ENCODE measurements around the gene GLRX2.
"Not testable (repeated sequence)": the region's sequence is repeated elsewhere in the genome, so short reads cannot be mapped to it uniquely, and the experiment has no call there.

Gene GLRX2

GRCh38 chr1:193066606-193067005, 38.6 kb downstream of the GLRX2 start:
- no peak for DNase-seq (ENCODE audit: low read depth in 2 of 2)

DNA sequence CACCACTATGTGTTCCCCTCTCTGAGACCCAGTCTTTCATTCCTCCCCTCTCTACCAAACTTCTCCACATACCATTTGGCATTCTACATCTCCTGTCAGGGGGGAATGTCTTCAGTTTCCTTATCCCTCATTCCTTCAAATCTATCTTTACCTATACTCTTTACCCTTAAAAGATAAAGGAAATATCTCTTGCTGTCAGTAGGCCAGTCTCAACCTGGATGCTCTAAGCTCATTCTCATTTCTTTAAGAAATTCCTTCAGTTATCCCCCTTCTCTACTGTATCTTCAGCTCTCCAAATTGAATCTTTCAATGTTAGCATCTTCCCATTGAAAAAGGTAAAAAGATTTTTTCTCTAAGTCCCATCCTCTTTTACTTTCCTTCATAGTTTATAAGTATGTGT, 39.3 kb downstream of the GLRX2 start:
- DNase-seq (ENCODE audit: low read depth in 2 of 2) = no peak

- no peak for DNase-seq (ENCODE audit: low read depth in 2 of 2)
Measured at GRCh38 chr1:193062698-193063463, 42.3 kb downstream of the GLRX2 start.

GRCh38 chr1:193060938-193061337, 44.3 kb downstream of the GLRX2 start:
- no peak for DNase-seq (ENCODE audit: low read depth in 2 of 2)

GRCh38 chr1:193060406-193060805, 44.8 kb downstream of the GLRX2 start:
- DNase-seq (ENCODE audit: low read depth in 2 of 2) = no peak

DNA sequence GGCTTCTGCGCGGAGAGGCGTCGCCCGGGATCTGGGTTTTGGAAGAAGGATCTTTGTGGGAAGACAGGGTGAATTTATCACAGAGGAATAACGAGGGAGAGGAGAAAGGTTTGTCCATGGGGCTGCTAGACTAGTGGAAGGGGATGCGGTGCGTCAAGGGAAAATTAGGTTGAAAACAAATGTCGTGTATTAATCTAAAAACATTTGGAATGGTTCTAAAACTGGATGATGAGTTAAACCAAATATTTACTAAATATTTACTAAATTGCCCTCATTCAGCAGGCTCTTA, 45.2 kb downstream of the GLRX2 start:
- no peak for DNase-seq (ENCODE audit: low read depth in 2 of 2)

DNA sequence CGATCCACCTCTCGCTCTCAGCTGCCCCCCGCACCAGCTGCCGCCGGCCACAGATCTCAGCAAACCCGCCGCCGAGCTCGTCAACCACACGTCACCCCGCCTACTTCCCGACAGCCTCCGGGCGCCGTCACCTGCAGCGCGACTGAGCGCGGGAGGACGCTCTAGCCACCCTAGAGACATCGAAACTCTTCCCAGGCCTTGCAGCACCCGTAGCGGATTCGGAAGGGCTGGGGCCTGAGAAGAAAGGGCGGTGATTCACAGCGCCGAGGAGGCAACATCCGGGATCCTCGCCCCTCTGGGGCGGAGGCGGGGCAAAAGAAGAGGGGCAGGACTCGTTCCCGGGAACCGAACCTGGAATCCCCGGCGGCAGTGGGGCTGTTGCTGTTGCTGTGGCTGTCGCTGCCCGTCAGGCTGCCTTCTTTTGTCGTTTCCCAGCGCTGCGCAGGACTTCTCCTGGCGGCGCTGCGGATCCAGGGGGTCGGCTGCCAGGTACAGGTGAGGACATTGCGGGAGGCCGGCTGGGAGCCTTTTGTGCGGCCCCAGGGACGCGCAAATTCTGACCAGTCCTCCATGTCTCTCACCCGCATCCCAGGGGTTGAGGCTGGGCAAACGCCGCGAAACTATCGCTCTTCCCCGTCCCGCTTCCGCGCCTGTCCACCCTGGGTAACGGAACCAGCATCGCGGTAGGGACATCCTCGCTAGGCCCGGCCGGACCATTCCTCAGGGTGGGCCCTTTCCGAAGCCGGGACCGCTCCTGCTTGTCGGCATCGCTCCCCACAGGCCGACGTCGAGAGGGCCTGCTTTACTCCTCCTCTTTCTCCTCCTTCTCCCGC, 45.7 kb downstream of the GLRX2 start, which contains the start of the genes RO60 and UCHL5:
TSS of gene RO60 (plus strand) at position 331 of the 833 bp plus-strand sequence. CDS start 9,443 bp downstream, outside the sequence.
TSS of gene UCHL5 (minus strand) at position 79 of the 833 bp plus-strand sequence. CDS start 100 bp downstream, outside the sequence.
- DNase-seq (ENCODE audit: low read depth in 2 of 2) = peak; percentile 86 to 90

- peak; percentile 32 to 48 for DNase-seq (ENCODE audit: low read depth in 2 of 2)
Measured at GRCh38 chr1:193058529-193059281, 46.5 kb downstream of the GLRX2 start.

GRCh38 chr1:193054169-193054675, 51.0 kb downstream of the GLRX2 start:
- DNase-seq (ENCODE audit: low read depth in 2 of 2) = no peak

DNA sequence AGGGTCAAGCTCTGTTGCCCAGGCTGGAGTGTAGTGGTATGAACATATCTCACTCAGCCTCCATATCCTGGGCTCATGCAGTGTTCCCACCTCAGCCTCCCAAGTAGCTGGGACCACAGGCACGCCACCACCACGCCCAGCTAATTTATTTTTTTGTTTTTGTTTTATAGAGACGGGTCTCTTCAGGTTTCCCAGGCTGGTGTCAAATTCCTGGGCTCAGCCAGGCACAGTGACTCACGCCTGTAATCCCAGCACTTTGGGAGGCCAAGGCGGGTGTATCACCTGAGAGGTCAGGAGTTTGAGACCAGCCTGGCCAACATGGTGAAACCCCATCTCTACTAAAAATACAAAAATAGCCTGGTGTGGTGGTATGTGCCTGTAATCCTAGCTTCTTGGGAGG, 56.3 kb downstream of the GLRX2 start:
- not testable (repeated sequence) for DNase-seq (ENCODE audit: low read depth in 2 of 2)
